CD14-positive monocyte (primary cell): ENCODE measurements around the gene DOK5. TPM values are rescaled to one million over a fixed set of nuclear protein-coding genes. Genes with fewer than 3 reads are reported as not detected.

ENCODE experiments used
- DNase-seq, 3 donors: peaks; one replicate each; pipeline ENCODE4 v3.0.0-alpha.2; 2011 to 2022
- H2AFZ ChIP-seq: 2 replicates; pipeline ENCODE4 v1.6.0; 2012; ENCODE audit warnings: mild to moderate bottlenecking, low read depth, low read length, inconsistent platforms; ENCODE audit not compliant: insufficient read depth, poor library complexity, severe bottlenecking
- H3K27ac ChIP-seq, 2 donors: 1 replicate in 1 of 2; 2 replicates in 1 of 2; pipeline ENCODE4 v1.5.1; 2012 to 2013; ENCODE audit warnings: low read length in 2 of 2, control low read depth in 1 of 2, inconsistent platforms in 1 of 2, low read depth in 1 of 2, mild to moderate bottlenecking in 1 of 2
- H3K27me3 ChIP-seq, 2 donors: one replicate each; pipeline versions ENCODE4 v1.6.0 to v1.6.1; 2011 to 2013; ENCODE audit warnings: low read length in 2 of 2; ENCODE audit not compliant: control insufficient read depth in 2 of 2, insufficient read depth in 2 of 2
- H3K36me3 ChIP-seq, 2 donors: replicated peaks in 1 of 2; 1 replicate in 1 of 2; 2 replicates in 1 of 2; pipeline versions ENCODE4 v1.5.1 to v1.6.1; 2012 to 2013; ENCODE audit warnings: low read length in 2 of 2, control low read depth in 1 of 2, inconsistent platforms in 1 of 2, mild to moderate bottlenecking in 1 of 2; ENCODE audit not compliant: insufficient read depth in 2 of 2, control insufficient read depth in 1 of 2
- H3K4me1 ChIP-seq, 2 donors: 1 replicate in 1 of 2; 2 replicates in 1 of 2; pipeline versions ENCODE4 v1.5.1 to v1.6.1; 2012 to 2013; ENCODE audit warnings: low read length in 2 of 2, control low read depth in 1 of 2, inconsistent platforms in 1 of 2, mild to moderate bottlenecking in 1 of 2, moderate library complexity in 1 of 2; ENCODE audit not compliant: insufficient read depth in 2 of 2, control insufficient read depth in 1 of 2
- H3K4me2 ChIP-seq: replicated peaks from 2 replicates; pipeline ENCODE3; 2012; ENCODE audit warnings: low read length, moderate library complexity, mild to moderate bottlenecking; ENCODE audit not compliant: poor library complexity, severe bottlenecking; ENCODE audit errors: extremely low read depth
- H3K4me3 ChIP-seq, 3 experiments: fragments of 200-600 bp in 1 of 3; sonication (generic) in 1 of 3; replicated peaks in 1 of 3; 1 replicate in 2 of 3; 2 replicates in 1 of 3; pipeline ENCODE4 v1.5.1; 2011 to 2013; ENCODE audit warnings: low read length in 3 of 3, mild to moderate bottlenecking in 3 of 3, control low read depth in 2 of 3, low read depth in 2 of 3, inconsistent platforms in 1 of 3, moderate library complexity in 1 of 3
- H3K79me2 ChIP-seq: 2 replicates; pipeline ENCODE4 v1.6.0; 2012; ENCODE audit warnings: mild to moderate bottlenecking, control low read depth, inconsistent platforms, low read length, moderate library complexity; ENCODE audit not compliant: insufficient read depth
- H3K9ac ChIP-seq: 2 replicates; pipeline ENCODE4 v1.6.0; 2017; ENCODE audit warnings: low read length, mild to moderate bottlenecking; ENCODE audit not compliant: insufficient read depth, poor library complexity, severe bottlenecking
- H3K9me3 ChIP-seq, 2 donors: replicated peaks in 1 of 2; 1 replicate in 1 of 2; 2 replicates in 1 of 2; pipeline versions ENCODE4 v1.5.1 to v1.6.1; 2012 to 2013; ENCODE audit warnings: low read length in 2 of 2, control low read depth in 1 of 2; ENCODE audit not compliant: control insufficient read depth in 1 of 2, insufficient read depth in 1 of 2
- H4K20me1 ChIP-seq: 2 replicates; pipeline ENCODE4 v1.6.0; 2012; ENCODE audit warnings: mild to moderate bottlenecking, low read length, control low read depth, moderate library complexity; ENCODE audit not compliant: insufficient read depth
- H3K27ac Mint-ChIP-seq, 7 donors: one replicate each; pipeline ENCODE4 v1.8.0; 2020; ENCODE audit warnings: mild to moderate bottlenecking in 7 of 7, mixed read lengths in 7 of 7, moderate library complexity in 6 of 7, inconsistent platforms in 2 of 7
- H3K27me3 Mint-ChIP-seq, 3 donors: one replicate each; pipeline ENCODE4 v1.8.0; 2021 to 2022; ENCODE audit warnings: low read depth in 3 of 3, mild to moderate bottlenecking in 3 of 3, mixed read lengths in 3 of 3, moderate library complexity in 3 of 3, inconsistent platforms in 1 of 3
- H3K36me3 Mint-ChIP-seq, 2 donors: one replicate each; pipeline ENCODE4 v1.8.0; 2020; ENCODE audit warnings: mixed read lengths in 2 of 2, inconsistent platforms in 1 of 2, mild to moderate bottlenecking in 1 of 2
- H3K4me1 Mint-ChIP-seq: one replicate; pipeline ENCODE4 v1.8.0; 2020; ENCODE audit warnings: mild to moderate bottlenecking, mixed read lengths
- H3K4me3 Mint-ChIP-seq, 2 donors: one replicate each; pipeline ENCODE4 v1.8.0; 2020; ENCODE audit warnings: mild to moderate bottlenecking in 2 of 2, mixed read lengths in 2 of 2, moderate library complexity in 1 of 2
- H3K9me3 Mint-ChIP-seq, 7 donors: one replicate each; pipeline ENCODE4 v1.8.0; 2020 to 2022; ENCODE audit warnings: mixed read lengths in 7 of 7, mild to moderate bottlenecking in 6 of 7, moderate library complexity in 6 of 7, inconsistent platforms in 2 of 7
- CTCF ChIP-seq: fragments of 200-600 bp; IDR thresholded peaks from one replicate; pipeline ENCODE4 v1.8.0; 2022; ENCODE audit warnings: antibody characterized with exemption, mild to moderate bottlenecking
- WGBS: methylation state at CpG from one replicate; pipeline ENCODE4 v1.1.5; 2013; ENCODE audit warnings: missing lambda C conversion rate; ENCODE audit not compliant: insufficient coverage; 5-methylcytosine and 5-hydroxymethylcytosine counted together
- intact Hi-C, 2 donors: fragments of 100-400 bp; cut with micrococcal nuclease; formaldehyde crosslinking; loops; one replicate each; pipeline versions ENCODE4 v1.15.0 to v1.15.1; 2023
- polyA plus RNA-seq, 3 donors: library from polyadenylated mRNA; depleted of rRNA in 1 of 3; unstranded in 2 of 3; stranded (reverse) in 1 of 3; fragments of 300-500 nt in 2 of 3; fragments of >200 nt in 1 of 3; fragmentation: Illumina TruSeq in 2 of 3; gene quantifications; 1 replicate in 2 of 3; 2 replicates in 1 of 3; pipeline ENCODE4 v1.2.3, GENCODE V29; 2012 to 2021

The DOK5 gene
- polyA plus RNA-seq, 3 donors = not detected

GRCh38 chr20:54469952-54470351 is 5.4 kb upstream of the DOK5 start:
- H3K4me2 ChIP-seq = no peak overlapping the region
- WGBS = no CpG with 5 or more reads among the region's 1 CpG
- no peak overlapping the region for H3K27ac Mint-ChIP-seq

GRCh38 chr20:54470697-54471096 is 4.7 kb upstream of the DOK5 start:
- intact Hi-C loops = no loop called here
- no peak for DNase-seq
- no peak for TF ChIP-seq CTCF
- Mint-ChIP-seq H3K36me3 (no peaks in the 10 kb centered on the region), H3K9me3 (peaks cover 0 to 6% (median 1%) of the 10 kb centered on the region in 7 donors), H3K4me1 (peaks cover under 1% of the 10 kb centered on the region), H3K27ac (no peak overlapping the region), H3K4me3 (no peak overlapping the region), H3K27me3 (peaks cover 16 to 29% (median 28%) of the 10 kb centered on the region in 3 donors)
- Histone ChIP-seq H3K36me3 (no peaks in the 10 kb centered on the region), H3K9ac (no peak overlapping the region), H3K4me3 (no peak overlapping the region), H3K4me2 (no peak overlapping the region), H2AFZ (no peak overlapping the region), H3K4me1 (no peaks in the 10 kb centered on the region), H3K9me3 (no peaks in the 10 kb centered on the region), H4K20me1 (no peaks in the 10 kb centered on the region), H3K27me3 (peaks cover 14 to 26% of the 10 kb centered on the region in 2 donors), H3K79me2 (no peaks in the 10 kb centered on the region), H3K27ac (no peak overlapping the region)
- WGBS = 93% methylated on average over 10 of the region's 15 CpGs

More at GRCh38 chr20:54469952-54470351, 5.4 kb upstream of the DOK5 start:
- Histone ChIP-seq H3K9me3 (no peaks in the 10 kb centered on the region), H4K20me1 (no peaks in the 10 kb centered on the region), H3K4me1 (no peaks in the 10 kb centered on the region), H2AFZ (no peak overlapping the region), H3K27me3 (peaks cover 13 to 19% of the 10 kb centered on the region in 2 donors), H3K4me3 (no peak overlapping the region), H3K9ac (no peak overlapping the region), H3K79me2 (no peaks in the 10 kb centered on the region), H3K36me3 (no peaks in the 10 kb centered on the region), H3K27ac (no peak overlapping the region)
- no peak for DNase-seq
- TF ChIP-seq CTCF = no peak
- Mint-ChIP-seq H3K36me3 (no peaks in the 10 kb centered on the region), H3K9me3 (peaks cover 0 to 5% (median 1%) of the 10 kb centered on the region in 7 donors), H3K4me3 (no peak overlapping the region), H3K4me1 (no peaks in the 10 kb centered on the region), H3K27me3 (peaks cover 9 to 22% (median 20%) of the 10 kb centered on the region in 3 donors)
- intact Hi-C loops = no loop called here
